Loucy (cell line): Measurements from ENCODE around the gene CNDP2.
A peak's percentile ranks its signal among the peaks of the same experiment; 100 is the strongest.

Source experiments
- H2AFZ ChIP-seq: fragments of 200-600 bp; sonication (generic); 2 replicates; pipeline ENCODE4 v1.6.0; 2016; ENCODE audit warnings: antibody characterized with exemption, mild to moderate bottlenecking, low read length, moderate library complexity
- H3F3A ChIP-seq: fragments of 200-600 bp; 2 replicates; pipeline ENCODE4 v1.6.0; 2016; ENCODE audit warnings: antibody characterized with exemption, low read depth, mild to moderate bottlenecking
- H3K27me3 ChIP-seq: fragments of 200-600 bp; sonication (generic); 2 replicates; pipeline ENCODE4 v1.6.1; 2014; ENCODE audit warnings: low read length, mild to moderate bottlenecking; ENCODE audit not compliant: insufficient read depth, poor library complexity, severe bottlenecking
- H3K36me3 ChIP-seq: fragments of 200-600 bp; sonication (generic); 2 replicates; pipeline ENCODE4 v1.6.1; 2016; ENCODE audit warnings: low read length; ENCODE audit not compliant: insufficient read depth
- H3K4me1 ChIP-seq: fragments of 200-600 bp; sonication (generic); 2 replicates; pipeline ENCODE4 v1.5.1; 2014; ENCODE audit warnings: low read length, mild to moderate bottlenecking; ENCODE audit not compliant: insufficient read depth, poor library complexity, severe bottlenecking
- H3K4me2 ChIP-seq: fragments of 200-600 bp; sonication (generic); 2 replicates; pipeline ENCODE4 v1.6.0; 2014; ENCODE audit warnings: antibody characterized with exemption, low read length, low read depth, mild to moderate bottlenecking; ENCODE audit not compliant: poor library complexity, severe bottlenecking
- H3K4me3 ChIP-seq: fragments of 200-600 bp; sonication (generic); 2 replicates; pipeline ENCODE4 v1.5.1; 2014; ENCODE audit warnings: low read length, mild to moderate bottlenecking, mixed read lengths; ENCODE audit not compliant: poor library complexity, severe bottlenecking
- H3K79me2 ChIP-seq: fragments of 200-600 bp; sonication (generic); 2 replicates; pipeline ENCODE4 v1.6.1; 2014; ENCODE audit warnings: low read length; ENCODE audit not compliant: insufficient read depth
- H3K9ac ChIP-seq: fragments of 200-600 bp; sonication (generic); 2 replicates; pipeline ENCODE4 v1.6.0; 2014; ENCODE audit warnings: mild to moderate bottlenecking, low read depth, low read length, moderate library complexity; ENCODE audit not compliant: poor library complexity, severe bottlenecking
- H3K9me2 ChIP-seq: fragments of 200-600 bp; sonication (generic); replicated peaks from 2 replicates; pipeline ENCODE4 v1.6.1; 2016; ENCODE audit warnings: low read depth, low read length, mixed read lengths
- H3K9me3 ChIP-seq: fragments of 200-600 bp; sonication (generic); 2 replicates; pipeline ENCODE4 v1.6.1; 2014; ENCODE audit warnings: mild to moderate bottlenecking, antibody characterized with exemption, low read length, low read depth; ENCODE audit not compliant: insufficient read depth
- H4K20me1 ChIP-seq: fragments of 200-600 bp; sonication (generic); 2 replicates; pipeline ENCODE4 v1.6.0; 2014; ENCODE audit warnings: antibody characterized with exemption, low read length, mild to moderate bottlenecking; ENCODE audit not compliant: insufficient read depth, poor library complexity, severe bottlenecking
- EZH2phosphoT487 ChIP-seq: fragments of 200-600 bp; IDR thresholded peaks from 2 replicates; pipeline ENCODE4 v1.6.1; 2018; ENCODE audit warnings: antibody characterized with exemption, mild to moderate bottlenecking, moderate library complexity, borderline replicate concordance
- TF ChIP-seq, protein P1 (sequence below): fragments of 200-600 bp; sonication (generic); conservative IDR thresholded peaks from 2 replicates; pipeline ENCODE4 v1.5.1; 2014; ENCODE audit warnings: mild to moderate bottlenecking, antibody characterized with exemption, low read length

The CNDP2 gene

DNA sequence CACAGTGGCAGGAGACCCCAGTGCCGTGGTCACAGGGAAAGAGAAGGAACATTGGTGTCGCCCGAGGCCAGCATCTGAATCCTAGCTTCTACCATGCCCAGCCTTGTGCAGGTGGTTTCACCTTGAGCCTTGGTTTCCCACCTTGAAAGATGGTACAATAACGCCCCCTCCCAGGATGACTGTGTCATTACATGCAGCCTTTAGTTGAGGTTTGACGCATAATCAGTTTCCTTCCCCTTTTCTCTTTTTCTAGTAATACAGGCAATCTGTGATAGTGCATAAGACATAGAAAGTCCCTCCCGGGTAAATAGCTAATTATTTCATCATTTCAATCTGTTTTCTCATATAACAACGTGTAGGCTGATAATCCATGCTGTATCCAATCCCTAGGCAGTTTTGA, 71.7 kb downstream of the CNDP2 start:
- Histone ChIP-seq H3F3A (no peaks in the 10 kb centered on the region), H3K9me2 (no peaks in the 10 kb centered on the region), H3K4me2 (no peak overlapping the region), H3K36me3 (no peaks in the 10 kb centered on the region), H3K79me2 (no peaks in the 10 kb centered on the region), H3K9me3 (no peaks in the 10 kb centered on the region), H4K20me1 (no peaks in the 10 kb centered on the region), H3K4me1 (no peaks in the 10 kb centered on the region), H3K27me3 (peaks cover 22% of the 10 kb centered on the region), H3K4me3 (no peak overlapping the region), H2AFZ (no peak overlapping the region), H3K9ac (no peak overlapping the region)
- no peak for TF ChIP-seq EZH2phosphoT487
- TF ChIP-seq, protein P1, sequence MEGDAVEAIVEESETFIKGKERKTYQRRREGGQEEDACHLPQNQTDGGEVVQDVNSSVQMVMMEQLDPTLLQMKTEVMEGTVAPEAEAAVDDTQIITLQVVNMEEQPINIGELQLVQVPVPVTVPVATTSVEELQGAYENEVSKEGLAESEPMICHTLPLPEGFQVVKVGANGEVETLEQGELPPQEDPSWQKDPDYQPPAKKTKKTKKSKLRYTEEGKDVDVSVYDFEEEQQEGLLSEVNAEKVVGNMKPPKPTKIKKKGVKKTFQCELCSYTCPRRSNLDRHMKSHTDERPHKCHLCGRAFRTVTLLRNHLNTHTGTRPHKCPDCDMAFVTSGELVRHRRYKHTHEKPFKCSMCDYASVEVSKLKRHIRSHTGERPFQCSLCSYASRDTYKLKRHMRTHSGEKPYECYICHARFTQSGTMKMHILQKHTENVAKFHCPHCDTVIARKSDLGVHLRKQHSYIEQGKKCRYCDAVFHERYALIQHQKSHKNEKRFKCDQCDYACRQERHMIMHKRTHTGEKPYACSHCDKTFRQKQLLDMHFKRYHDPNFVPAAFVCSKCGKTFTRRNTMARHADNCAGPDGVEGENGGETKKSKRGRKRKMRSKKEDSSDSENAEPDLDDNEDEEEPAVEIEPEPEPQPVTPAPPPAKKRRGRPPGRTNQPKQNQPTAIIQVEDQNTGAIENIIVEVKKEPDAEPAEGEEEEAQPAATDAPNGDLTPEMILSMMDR = 0 out of 2 replicates have a peak, but pooled peaks have one; percentile 14

DNA sequence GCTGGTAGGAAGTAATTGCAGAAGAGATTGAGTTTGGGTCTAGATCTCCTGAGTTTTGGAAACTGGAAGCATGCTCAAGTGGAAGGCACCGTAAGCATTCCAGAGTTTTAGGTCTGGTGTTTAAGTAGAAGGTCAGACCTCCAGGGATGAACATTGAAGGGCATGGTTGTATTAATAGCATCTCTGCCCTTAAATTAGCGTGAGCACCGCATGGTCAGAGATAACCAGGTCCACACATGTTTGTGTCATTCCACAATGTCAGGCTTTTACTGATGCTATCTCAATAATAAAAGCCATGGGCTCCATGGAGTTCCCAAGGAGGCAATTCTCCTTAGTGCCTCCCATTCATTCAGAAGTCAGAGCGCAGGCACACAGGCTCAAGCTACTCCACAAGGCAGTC, 73.2 kb downstream of the CNDP2 start:
- H3K4me3 ChIP-seq = no peak overlapping the region
- H3F3A ChIP-seq = no peaks in the 10 kb centered on the region
- H3K79me2 ChIP-seq = no peaks in the 10 kb centered on the region
- H3K4me1 ChIP-seq = no peaks in the 10 kb centered on the region
- no peak overlapping the region for H3K4me2 ChIP-seq
- H3K9me2 ChIP-seq = no peaks in the 10 kb centered on the region
- H3K9ac ChIP-seq = no peak overlapping the region
- H4K20me1 ChIP-seq = no peaks in the 10 kb centered on the region
- H3K9me3 ChIP-seq = no peaks in the 10 kb centered on the region
- peaks cover 10% of the 10 kb centered on the region for H3K27me3 ChIP-seq
- H2AFZ ChIP-seq = no peak overlapping the region
- TF ChIP-seq EZH2phosphoT487 = no peak
- TF ChIP-seq, protein P1 = no peak
- H3K36me3 ChIP-seq = no peaks in the 10 kb centered on the region

DNA sequence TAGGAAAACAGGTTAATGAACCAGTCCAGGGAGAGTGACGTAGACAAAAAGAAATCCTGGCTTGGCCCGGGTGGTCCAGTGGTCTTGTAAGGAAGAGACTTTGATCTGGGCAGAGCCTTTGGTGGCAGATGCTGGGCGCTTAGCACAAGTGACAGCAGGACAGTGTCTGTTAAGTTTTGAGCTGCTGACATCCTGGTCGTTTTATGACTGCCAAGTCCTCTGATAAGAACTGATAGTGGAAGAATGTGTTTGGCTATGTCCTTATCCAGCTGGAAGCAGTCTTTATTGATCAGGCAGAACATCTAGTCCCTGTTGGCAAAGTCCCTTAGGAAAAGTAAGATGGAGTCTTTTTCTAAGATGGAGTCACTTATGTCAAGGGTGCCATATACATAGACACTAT, 74.1 kb downstream of the CNDP2 start:
- Histone ChIP-seq H3K9ac (no peak overlapping the region), H3K4me2 (no peak overlapping the region), H3K4me1 (no peaks in the 10 kb centered on the region), H3K9me3 (no peaks in the 10 kb centered on the region), H3K4me3 (no peak overlapping the region), H3K79me2 (no peaks in the 10 kb centered on the region), H3F3A (no peaks in the 10 kb centered on the region), H3K36me3 (no peaks in the 10 kb centered on the region), H2AFZ (no peak overlapping the region), H3K27me3 (peaks cover 10% of the 10 kb centered on the region), H3K9me2 (no peaks in the 10 kb centered on the region), H4K20me1 (no peaks in the 10 kb centered on the region)
- no peak for TF ChIP-seq EZH2phosphoT487
- TF ChIP-seq, protein P1 = no peak
